IPS-18c (cell line): Measurements from ENCODE around the gene SV2B.

Experiments used
- H3K4me3 ChIP-seq: 2 replicates; pipeline ENCODE4 v1.7.0; 2013; ENCODE audit warnings: low read depth, mild to moderate bottlenecking, low read length, moderate library complexity; ENCODE audit not compliant: insufficient read depth
- H3K9me3 ChIP-seq: one replicate; pipeline ENCODE4 v1.6.1; 2013; ENCODE audit warnings: mild to moderate bottlenecking, low read length, moderate library complexity; ENCODE audit not compliant: control insufficient read depth, insufficient read depth

SV2B gene

DNA sequence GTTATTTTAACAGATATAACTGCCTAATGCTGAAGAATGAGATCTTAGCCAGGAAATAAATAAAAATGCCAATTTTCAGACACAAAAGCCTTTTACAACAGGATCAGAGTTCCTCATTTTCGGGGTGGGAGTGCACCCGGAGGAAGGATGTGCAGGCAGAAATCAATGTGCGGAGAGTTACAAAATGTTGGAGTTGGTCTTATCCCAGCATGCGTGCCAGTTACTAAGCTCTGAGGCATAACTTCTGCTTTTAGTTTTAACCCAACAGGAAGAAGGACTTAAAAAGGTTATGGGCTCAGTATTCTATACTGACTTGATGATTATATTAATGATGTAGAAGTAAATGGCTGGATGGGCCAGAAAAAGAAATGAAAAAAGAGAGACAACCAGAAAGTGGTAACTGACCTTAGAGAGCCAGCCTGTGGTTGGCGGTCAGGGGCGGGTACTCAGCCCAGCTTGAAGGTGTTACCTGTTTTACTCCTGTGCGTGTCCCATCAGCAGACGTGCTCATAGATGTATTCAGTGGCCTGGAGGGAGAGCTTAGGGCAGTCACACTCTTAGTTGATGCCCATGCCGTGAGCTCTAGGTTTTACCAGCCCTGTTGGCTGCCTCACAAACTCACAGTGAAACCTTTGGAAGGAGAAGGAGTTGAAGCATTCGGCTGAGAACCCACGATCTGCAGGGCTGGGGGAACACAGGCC is 164.7 kb downstream of the SV2B start:
- Histone ChIP-seq H3K4me3 (no peak overlapping the region), H3K9me3 (no peaks in the 10 kb centered on the region)

DNA sequence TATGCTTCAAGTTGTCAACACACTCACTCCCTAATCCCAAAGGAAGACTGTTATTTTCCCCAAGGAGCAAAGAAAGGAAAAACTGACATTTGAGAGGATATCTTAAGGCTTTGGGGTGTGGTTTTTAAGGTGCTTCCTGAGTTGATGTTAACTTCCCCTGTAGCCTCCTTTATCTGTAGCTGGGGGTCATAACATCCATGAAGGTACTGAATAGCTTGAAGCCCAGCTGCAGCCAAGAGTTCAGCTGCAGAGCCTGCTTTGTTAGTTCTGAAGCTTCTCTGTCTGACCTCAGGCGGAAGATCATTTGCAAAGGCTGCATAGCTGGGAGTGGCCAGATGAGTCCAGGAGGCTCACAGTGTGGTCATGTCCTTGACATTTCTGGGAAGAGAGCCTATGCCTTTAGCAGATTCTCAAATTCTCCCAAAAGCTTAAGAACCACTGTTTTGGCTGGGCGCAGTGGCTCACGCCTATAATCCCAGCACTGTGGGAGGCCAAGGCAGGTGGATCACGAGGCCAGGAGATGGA is 165.4 kb downstream of the SV2B start:
- Histone ChIP-seq H3K4me3 (no peak overlapping the region), H3K9me3 (no peaks in the 10 kb centered on the region)

DNA sequence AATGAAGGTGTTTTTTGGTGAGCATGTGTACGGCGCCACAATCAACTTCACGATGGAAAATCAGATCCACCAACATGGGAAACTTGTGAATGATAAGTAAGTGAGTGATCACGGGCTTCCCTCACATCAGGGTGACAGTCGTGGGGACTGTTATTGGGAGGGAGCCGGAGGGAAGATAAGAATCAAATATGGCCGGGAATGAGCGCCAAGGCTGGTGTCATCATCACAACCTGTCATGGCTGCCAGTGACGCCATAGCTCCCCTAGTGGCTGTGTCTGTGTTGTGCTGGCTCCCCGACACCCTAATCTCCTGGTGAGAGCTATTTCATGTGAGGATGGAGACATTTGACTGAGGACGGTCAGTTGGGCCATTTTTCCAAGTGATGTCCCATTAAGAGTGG is 168.5 kb downstream of the SV2B start:
- Histone ChIP-seq H3K9me3 (no peaks in the 10 kb centered on the region), H3K4me3 (no peak overlapping the region)

DNA sequence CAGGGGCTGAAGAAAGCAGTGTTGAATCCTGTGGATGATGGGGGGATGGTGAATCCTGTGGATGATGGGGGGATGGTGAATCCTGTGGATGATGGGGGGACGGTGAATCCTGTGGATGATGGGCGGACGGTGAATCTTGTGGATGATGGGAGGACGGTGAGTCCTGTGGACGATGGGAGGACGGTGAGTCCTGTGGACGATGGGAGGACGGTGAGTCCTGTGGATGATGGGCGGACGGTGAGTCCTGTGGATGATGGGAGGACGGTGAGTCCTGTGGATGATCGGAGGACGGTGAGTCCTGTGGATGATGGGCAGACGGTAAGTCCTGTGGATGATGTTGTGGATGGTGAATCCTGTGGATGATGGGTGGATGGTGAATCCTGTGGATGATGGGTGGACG is 170.7 kb downstream of the SV2B start:
- Histone ChIP-seq H3K9me3 (no peaks in the 10 kb centered on the region), H3K4me3 (no peak overlapping the region)

DNA sequence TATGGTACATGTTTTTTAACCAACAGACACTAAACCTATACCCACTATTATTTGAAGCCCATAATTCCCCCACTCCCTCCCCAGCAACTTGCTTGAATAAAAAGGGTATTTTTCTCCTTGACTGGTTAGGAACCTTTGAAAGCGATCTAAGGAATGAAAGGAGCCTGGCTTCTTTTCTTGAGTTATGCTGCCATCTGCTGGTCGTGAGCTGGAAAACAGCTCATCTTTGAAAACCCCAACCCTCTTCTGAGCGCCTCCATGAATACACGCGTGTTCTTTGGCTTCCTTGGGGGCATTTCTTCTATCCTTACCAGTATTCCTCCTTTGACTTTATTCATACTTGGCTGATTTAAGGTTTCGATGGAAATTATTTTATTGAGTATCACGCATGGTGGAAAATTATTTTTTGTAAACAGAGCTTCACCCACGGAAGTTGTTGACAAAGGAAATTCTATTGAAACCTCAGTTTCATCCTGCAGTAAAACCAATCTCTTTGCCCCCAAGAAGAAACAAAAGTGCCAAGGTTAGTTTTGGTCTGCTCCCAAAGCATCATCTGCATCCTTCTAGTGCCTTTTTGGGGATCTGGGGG is 171.6 kb downstream of the SV2B start:
- Histone ChIP-seq H3K4me3 (no peak overlapping the region), H3K9me3 (no peaks in the 10 kb centered on the region)

DNA sequence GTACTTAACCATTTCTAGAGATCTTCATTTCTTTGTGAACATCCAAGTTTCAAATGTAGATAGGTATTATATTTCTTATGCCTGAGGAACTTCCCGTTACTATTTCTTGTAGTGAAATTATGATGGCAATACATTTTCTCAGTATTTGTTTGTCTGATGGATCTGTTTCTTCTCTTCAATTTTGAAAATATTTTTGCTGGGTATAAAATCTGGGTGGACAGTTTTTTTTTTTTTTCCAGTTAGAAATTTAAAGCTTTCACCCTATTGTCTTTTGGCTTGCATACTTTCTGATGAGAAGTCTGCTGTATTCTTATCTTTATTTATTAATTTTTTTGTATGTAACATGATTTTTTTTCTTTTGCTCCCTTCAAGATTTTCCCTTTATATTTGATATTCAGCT is 175.8 kb downstream of the SV2B start:
- Histone ChIP-seq H3K4me3 (no peak overlapping the region), H3K9me3 (no peaks in the 10 kb centered on the region)

DNA sequence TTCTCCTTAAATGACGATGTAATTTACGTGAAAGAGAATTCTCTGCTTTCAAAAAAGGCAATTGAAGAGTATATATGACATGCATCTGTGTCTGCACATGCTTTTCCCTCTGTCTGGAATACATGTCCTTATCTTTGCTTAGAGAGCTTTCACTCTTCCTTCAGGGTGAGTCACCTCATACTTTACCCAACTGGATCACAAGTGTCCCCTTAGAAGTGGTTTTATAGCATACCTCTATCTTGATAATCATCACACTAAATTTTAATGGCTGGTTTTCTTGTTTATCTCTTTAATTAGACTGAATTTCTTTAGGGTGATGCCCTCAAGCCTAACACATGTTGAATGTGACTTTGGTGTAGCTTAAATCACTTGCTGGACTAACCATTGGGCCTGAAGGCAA is 178.9 kb downstream of the SV2B start:
- no peak overlapping the region for H3K4me3 ChIP-seq

DNA sequence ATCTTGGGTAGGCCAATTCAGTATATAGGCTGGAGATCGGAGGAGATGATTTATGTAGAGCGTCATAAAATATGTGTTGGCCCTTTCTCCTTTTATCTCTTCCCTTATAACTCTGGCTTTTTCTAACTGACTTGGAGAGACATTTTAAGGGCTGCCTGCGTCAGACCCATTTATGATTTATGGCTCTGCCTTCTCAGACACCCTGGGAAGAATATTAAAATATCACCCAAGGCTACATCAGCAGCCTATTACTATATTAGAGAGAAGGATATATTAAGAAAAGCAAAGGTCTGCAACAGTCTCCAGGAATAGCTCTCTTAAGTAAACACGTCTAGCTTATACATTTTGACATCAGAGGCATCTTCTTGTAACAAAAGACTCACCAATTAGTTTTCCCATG is 179.4 kb downstream of the SV2B start:
- H3K4me3 ChIP-seq = no peak overlapping the region
- no peaks in the 10 kb centered on the region for H3K9me3 ChIP-seq

More for the DNA sequence above, 178.9 kb downstream of the SV2B start:
- H3K9me3 ChIP-seq = no peaks in the 10 kb centered on the region

DNA sequence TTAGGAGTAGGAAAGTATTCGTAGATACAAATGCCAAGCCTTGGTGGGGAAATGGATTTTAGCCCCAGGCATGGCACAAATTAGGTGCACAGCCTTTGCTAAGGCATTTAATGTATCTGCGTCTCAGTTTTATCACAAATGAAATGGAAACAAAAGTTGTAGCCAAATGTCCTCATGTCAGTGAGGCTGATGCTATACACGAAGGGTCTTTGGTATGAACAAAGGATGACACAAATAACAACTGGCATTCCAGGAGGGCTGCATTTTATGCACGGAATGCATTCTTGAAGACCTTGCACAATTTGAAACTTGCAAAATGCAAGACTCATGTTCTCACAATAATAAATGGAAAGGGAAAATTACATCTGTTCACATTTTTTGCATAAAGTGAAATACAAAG is 181.9 kb downstream of the SV2B start:
- Histone ChIP-seq H3K9me3 (no peaks in the 10 kb centered on the region), H3K4me3 (no peak overlapping the region)

DNA sequence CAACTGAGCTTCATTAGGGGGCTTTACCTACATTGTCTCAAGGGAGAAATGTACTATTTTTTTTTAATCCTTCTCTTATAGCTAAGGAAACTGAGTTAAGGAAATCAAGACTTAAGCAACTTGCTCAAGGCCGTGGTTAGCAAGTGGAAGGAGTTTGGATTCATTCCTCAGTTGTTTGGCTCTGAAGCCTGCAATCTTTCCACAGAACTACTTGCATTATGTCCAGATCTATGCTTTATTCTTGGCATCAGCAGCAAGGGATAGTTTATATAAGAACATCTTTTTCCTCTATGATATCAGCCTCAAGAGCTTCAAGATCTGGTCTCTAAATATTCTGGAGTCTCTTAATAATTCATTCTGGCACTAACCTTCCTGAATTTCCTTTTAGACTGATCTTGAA is 182.4 kb downstream of the SV2B start:
- H3K4me3 ChIP-seq = no peak overlapping the region
- no peaks in the 10 kb centered on the region for H3K9me3 ChIP-seq

DNA sequence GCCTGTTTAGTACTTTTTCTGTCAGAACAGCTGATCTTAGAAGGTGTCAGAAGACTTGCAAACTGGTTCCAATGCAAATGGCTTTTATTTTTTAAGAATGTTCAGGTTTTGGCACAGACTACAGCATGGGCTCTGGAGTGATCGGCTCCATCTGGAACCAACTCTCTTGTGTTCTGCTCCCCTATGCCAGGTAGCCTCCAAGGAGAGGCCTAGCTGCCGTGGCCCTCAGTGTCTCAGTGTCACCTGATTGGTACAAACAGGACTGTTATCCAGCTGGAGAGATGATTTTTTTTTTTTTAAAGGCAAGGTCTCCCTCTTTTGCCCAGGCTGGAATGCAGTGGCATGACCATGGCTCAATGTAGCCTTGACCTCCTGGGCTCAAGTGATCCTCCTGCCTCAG is 183.1 kb downstream of the SV2B start:
- H3K9me3 ChIP-seq = no peaks in the 10 kb centered on the region
- H3K4me3 ChIP-seq = no peak overlapping the region

DNA sequence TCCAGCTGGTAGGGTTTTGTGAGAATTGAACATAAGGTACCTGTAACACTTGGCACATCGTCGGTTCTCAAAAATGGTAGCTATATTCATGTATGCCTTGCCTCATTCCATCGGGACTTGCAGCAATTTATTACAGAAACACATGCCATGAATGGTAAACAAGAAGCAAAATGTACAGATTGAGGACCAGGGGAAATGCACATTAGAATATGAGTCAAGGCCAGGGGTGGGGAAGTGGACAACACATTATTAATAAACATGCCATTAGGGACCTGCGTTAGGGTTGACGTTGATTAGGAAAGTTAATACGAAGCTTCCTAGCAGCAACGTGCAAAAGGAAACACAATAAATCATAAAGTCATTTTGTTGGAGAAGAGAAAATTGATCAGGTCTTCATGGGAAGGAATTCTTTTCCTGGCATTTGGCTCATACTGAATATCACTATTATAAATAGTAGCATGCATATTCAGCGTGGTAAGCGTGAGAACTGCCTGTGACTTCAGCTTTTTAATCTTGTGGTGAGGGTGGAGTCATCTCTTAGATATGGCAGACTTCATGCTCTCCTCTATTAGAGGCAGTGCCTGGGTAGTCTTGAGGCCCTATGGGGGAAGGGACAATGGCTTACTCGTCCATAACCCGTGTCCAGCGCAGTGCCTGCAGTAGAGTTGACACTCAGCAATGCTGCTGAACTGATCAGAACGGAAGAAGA is 184.9 kb downstream of the SV2B start:
- H3K4me3 ChIP-seq = no peak overlapping the region
- no peaks in the 10 kb centered on the region for H3K9me3 ChIP-seq

DNA sequence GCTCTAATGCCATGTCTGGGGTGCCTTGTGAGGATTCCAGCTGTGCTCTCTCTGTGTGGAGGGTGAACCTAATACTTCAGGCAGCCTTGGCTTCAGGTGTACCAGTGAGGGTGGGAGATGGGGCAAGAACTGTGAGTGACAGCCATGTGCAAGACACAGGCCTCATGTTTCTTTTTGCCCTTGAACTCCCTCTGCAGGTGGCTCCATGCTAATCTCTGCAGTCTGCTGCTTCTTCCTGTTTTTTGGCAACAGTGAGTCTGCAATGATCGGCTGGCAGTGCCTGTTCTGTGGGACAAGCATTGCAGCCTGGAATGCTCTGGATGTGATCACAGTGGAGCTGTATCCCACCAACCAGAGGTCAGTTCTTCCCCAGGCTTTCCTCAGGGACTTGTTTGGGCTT is 189.3 kb downstream of the SV2B start:
- Histone ChIP-seq H3K4me3 (no peak overlapping the region), H3K9me3 (no peaks in the 10 kb centered on the region)

DNA sequence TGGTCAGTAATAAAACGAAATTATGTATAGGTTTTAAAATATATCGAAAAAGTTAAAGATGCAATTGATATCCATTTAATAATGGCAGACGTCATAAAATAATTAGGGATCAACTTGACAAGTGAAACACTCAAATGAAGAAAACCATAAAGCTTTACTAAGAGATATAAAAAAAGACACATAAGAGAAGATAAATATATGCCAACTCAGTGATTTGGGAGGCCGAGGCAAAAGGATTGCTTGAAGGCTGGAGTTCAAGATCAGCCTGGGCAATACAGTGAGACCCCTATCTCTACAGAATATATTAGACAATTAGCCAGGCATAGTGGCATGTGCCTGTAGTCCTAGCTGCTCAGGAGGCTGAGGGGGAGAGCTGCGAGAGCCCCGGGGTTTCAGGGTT is 190.5 kb downstream of the SV2B start:
- Histone ChIP-seq H3K4me3 (no peak overlapping the region), H3K9me3 (no peaks in the 10 kb centered on the region)

DNA sequence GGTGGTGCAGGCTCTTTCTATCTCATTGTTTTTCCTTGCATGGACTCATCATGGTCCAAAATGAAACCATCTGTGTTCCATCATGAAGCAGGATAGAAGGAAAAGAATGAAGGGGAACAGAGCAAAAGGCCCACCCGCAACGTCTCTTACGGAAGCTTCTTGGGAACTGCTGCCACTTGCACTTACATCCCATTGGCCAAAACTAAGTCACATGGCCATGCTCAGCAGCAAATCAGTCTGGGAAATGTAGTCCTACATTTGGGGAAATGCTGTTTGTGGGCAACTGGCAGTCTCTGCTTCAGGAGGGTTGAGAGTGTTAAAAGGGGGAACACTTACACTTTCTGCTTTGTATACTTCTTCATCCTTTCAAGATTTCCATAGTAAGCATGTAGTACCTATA is 191.6 kb downstream of the SV2B start:
- H3K4me3 ChIP-seq = no peak overlapping the region
- H3K9me3 ChIP-seq = no peaks in the 10 kb centered on the region

DNA sequence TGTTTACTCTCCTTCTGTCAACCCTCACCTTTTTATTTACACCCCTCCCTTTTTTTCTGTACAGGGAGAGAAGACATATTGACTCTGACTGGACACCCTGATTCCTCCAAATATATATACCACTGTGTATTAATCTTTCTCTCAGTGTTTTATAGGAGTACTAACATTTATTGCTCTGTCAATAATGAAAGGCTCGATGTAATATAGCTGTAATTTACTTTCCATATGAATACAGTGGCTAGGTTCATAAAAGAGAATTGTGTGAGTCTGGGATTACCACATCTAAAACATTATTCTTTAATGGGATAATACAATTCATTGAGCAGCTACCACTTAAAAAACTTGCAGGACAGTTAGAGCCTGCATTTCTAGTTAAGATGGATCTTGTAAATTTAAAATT is 194.3 kb downstream of the SV2B start:
- peaks cover 3% of the 10 kb centered on the region for H3K9me3 ChIP-seq
- H3K4me3 ChIP-seq = no peak overlapping the region

DNA sequence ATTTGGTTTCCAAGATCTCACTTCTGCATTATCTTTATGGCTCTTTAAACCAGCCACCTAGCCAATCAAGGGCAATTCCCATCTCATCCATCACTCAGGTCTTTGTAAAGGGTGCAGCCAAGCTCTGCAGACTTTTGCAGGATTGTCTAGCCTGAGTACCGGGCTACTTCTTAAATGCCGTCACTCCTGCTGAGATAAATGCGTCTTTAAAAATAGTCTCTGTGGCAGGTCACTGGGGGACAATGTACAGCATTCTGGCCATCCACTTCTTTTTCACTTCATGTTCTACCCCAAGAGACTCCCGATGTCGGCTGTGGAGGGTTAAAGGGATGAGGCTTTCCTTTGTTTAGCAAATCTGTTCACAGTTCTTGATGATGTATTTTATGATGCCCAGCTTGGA is 194.7 kb downstream of the SV2B start:
- H3K4me3 ChIP-seq = no peak overlapping the region
- H3K9me3 ChIP-seq = peaks cover 3% of the 10 kb centered on the region

DNA sequence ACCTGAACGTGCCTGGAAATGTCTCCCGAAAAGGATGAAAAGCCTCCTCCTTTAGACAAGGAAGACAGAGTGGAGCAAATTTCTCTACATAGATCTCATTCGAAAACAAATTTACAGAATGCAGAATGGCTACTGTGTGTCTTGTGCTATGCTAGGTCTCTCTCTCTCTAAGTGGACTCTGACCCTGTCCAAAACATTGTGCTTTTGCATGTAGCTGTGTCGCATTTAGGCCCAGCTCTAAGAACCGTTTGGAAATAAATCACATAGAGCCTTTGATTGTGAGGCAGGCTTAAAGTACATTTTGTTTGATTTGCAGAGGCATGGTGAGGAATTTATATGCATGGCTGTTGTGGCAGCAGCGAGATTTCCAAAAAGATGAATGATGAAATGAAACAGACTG is 198.0 kb downstream of the SV2B start:
- Histone ChIP-seq H3K4me3 (no peak overlapping the region), H3K9me3 (peaks cover 3% of the 10 kb centered on the region)
